Measurements from ENCODE around the gene CACNA1A.

Gene CACNA1A

DNA sequence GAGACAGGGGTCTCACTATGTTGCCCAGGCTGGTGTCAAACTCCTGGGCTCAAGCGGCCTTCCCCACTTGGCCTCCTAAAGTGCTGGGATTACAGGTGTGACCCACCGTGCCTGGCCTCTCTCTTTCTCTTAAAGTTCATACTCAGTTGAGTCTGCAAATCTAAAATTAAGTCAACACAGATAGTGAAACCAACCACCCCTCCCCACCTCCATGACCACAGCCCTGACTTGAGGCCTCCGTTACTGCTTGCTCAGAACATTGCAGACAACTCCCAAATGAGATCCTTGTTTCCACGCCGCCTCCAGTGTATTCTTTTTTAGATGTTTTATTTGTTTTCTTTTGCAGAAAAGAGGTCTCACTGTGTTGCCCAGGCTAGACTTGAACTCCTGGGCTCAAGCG lies 94.4 kb downstream of the CACNA1A start:
- no peak for DNase-seq (ENCODE audit: low read depth)
- H3K4me3 ChIP-seq (replicated peaks; ENCODE audit: low read depth, low read length), result no peak overlapping the region
- TF ChIP-seq, protein P1, sequence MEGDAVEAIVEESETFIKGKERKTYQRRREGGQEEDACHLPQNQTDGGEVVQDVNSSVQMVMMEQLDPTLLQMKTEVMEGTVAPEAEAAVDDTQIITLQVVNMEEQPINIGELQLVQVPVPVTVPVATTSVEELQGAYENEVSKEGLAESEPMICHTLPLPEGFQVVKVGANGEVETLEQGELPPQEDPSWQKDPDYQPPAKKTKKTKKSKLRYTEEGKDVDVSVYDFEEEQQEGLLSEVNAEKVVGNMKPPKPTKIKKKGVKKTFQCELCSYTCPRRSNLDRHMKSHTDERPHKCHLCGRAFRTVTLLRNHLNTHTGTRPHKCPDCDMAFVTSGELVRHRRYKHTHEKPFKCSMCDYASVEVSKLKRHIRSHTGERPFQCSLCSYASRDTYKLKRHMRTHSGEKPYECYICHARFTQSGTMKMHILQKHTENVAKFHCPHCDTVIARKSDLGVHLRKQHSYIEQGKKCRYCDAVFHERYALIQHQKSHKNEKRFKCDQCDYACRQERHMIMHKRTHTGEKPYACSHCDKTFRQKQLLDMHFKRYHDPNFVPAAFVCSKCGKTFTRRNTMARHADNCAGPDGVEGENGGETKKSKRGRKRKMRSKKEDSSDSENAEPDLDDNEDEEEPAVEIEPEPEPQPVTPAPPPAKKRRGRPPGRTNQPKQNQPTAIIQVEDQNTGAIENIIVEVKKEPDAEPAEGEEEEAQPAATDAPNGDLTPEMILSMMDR (IDR thresholded peaks at IDR 0.05; ENCODE audit: low read length, missing control alignments), result no peak

DNA sequence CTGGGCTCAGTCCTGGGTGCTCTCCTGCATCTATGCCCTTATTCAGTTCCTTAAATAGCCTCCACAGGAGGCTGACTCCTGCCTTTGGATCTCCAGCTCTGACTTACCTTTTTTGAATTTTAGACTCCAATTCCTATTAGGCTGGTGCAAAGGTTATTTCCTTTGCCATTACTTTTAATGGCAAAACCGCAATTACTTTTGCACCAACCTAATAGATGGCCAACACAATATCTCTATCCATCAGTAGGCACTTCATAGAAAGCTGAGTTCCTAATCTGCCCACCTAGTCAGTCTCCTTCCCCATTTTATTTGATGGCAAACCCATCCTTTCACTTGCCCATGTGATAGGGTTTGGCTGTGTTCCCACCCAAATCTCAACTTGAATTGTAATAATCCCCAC lies 95.3 kb downstream of the CACNA1A start:
- TF ChIP-seq, protein P1 (IDR thresholded peaks at IDR 0.05; ENCODE audit: low read length, missing control alignments), result no peak
- no peak for DNase-seq (ENCODE audit: low read depth)
- H3K4me3 ChIP-seq (replicated peaks; ENCODE audit: low read depth, low read length), result no peak overlapping the region

GRCh38 chr19:13408889-13409518 lies 97.3 kb downstream of the CACNA1A start:
- H3K4me3 ChIP-seq (replicated peaks; ENCODE audit: low read depth, low read length), result no peak overlapping the region
- TF ChIP-seq, protein P1 (IDR thresholded peaks at IDR 0.05; ENCODE audit: low read length, missing control alignments), result no peak
- DNase-seq (ENCODE audit: low read depth), result no peak

GRCh38 chr19:13404236-13404635 lies 102.0 kb downstream of the CACNA1A start:
- no peak for DNase-seq (ENCODE audit: low read depth)

GRCh38 chr19:13401388-13401787 lies 104.9 kb downstream of the CACNA1A start:
- TF ChIP-seq, protein P1 (IDR thresholded peaks at IDR 0.05; ENCODE audit: low read length, missing control alignments), result no peak
- no peak overlapping the region for H3K4me3 ChIP-seq (replicated peaks; ENCODE audit: low read depth, low read length)
- DNase-seq (ENCODE audit: low read depth), result peak; percentile 57

More at GRCh38 chr19:13404236-13404635, 102.0 kb downstream of the CACNA1A start:
- H3K4me3 ChIP-seq (replicated peaks; ENCODE audit: low read depth, low read length), result no peak overlapping the region
- TF ChIP-seq, protein P1 (IDR thresholded peaks at IDR 0.05; ENCODE audit: low read length, missing control alignments), result no peak

DNA sequence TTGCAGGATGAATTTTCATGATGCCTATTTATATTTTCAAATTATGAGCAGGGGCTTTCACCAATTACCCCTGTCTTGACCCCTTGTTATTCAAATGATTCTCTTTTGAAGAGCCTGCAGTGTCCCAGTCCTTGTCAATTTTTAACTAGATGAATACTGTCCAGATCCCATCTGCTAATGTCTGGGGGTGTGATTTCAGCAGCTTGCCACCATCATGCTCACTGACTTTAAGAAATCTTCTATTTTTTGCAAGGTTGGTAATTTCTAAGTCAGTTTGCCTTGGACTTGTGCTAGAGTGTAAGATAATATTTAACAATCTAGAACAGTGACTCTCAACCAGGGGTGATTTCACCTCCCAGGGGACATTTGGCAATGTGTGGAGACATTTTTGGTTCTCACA lies 106.0 kb downstream of the CACNA1A start:
- DNase-seq (ENCODE audit: low read depth), result no peak
- TF ChIP-seq, protein P1 (IDR thresholded peaks at IDR 0.05; ENCODE audit: low read length, missing control alignments), result no peak
- no peak overlapping the region for H3K4me3 ChIP-seq (replicated peaks; ENCODE audit: low read depth, low read length)

GRCh38 chr19:13399746-13400145 lies 106.5 kb downstream of the CACNA1A start:
- no peak overlapping the region for H3K4me3 ChIP-seq (replicated peaks; ENCODE audit: low read depth, low read length)
- TF ChIP-seq, protein P1 (IDR thresholded peaks at IDR 0.05; ENCODE audit: low read length, missing control alignments), result no peak
- no peak for DNase-seq (ENCODE audit: low read depth)
